RPMI7951 (cell line): Measurements from ENCODE around the gene SHC2. TPM values are rescaled to one million over a fixed set of nuclear protein-coding genes. Genes with fewer than 3 reads are reported as not detected.
"Not testable (repeated sequence)": the region's sequence is repeated elsewhere in the genome, so short reads cannot be mapped to it uniquely, and the experiment has no call there.

Experiments used
- DNase-seq: peaks from one replicate; pipeline ENCODE4 v3.0.0-alpha.2; 2012; ENCODE audit warnings: low read depth
- total RNA-seq: library from RNA; depleted of rRNA; stranded (reverse); fragments of >200 nt; shearing (Covaris generic); gene quantifications from 2 replicates; pipeline ENCODE4 v1.2.3, GENCODE V29; 2014

Gene SHC2
- total RNA-seq, 1 experiment from 2014 or later: not detected

- no peak for DNase-seq
These were observed 32.7 kb upstream of the SHC2 start for GRCh38 chr19:493391-494170.

GRCh38 chr19:492091-492531 is 31.3 kb upstream of the SHC2 start:
- DNase-seq: no peak

GRCh38 chr19:491146-491741 is 30.4 kb upstream of the SHC2 start:
- DNase-seq: no peak

GRCh38 chr19:489418-490196 is 28.8 kb upstream of the SHC2 start:
- peak; percentile 25 for DNase-seq

- DNase-seq: peak; percentile 93
These were observed 27.9 kb upstream of the SHC2 start for GRCh38 chr19:488505-489417.

GRCh38 chr19:485583-486236 is 24.9 kb upstream of the SHC2 start:
- peak; percentile 45 for DNase-seq

- DNase-seq: no peak
These were observed 24.2 kb upstream of the SHC2 start for GRCh38 chr19:485077-485476.

- no peak for DNase-seq
These were observed 23.7 kb upstream of the SHC2 start for GRCh38 chr19:484494-484893.

- DNase-seq: no peak
These were observed 22.7 kb upstream of the SHC2 start for GRCh38 chr19:483332-484072.

GRCh38 chr19:482186-483041 is 21.6 kb upstream of the SHC2 start:
- DNase-seq: peak; percentile 53

GRCh38 chr19:481100-481499 is 20.3 kb upstream of the SHC2 start:
- DNase-seq: not testable (repeated sequence)

- DNase-seq: peak; percentile 24
These were observed 19.4 kb upstream of the SHC2 start for GRCh38 chr19:480016-480855.

- no peak for DNase-seq
These were observed 18.1 kb upstream of the SHC2 start for GRCh38 chr19:478976-479375.

GRCh38 chr19:478236-478903 is 17.5 kb upstream of the SHC2 start:
- no peak for DNase-seq

GRCh38 chr19:475360-475759 is 14.5 kb upstream of the SHC2 start:
- no peak for DNase-seq

GRCh38 chr19:474126-475078 is 13.6 kb upstream of the SHC2 start:
- peak; percentile 41 for DNase-seq
